ENCODE results near the gene HCN1.
"Not testable (repeated sequence)": the region's sequence is repeated elsewhere in the genome, so short reads cannot be mapped to it uniquely, and the experiment has no call there.

HCN1 gene

GRCh38 chr5:45622365-45622764, 73.8 kb downstream of the HCN1 start:
- no peak for DNase-seq (ENCODE audit: low read depth in 1 of 2, low spot score in 1 of 2)

- no peak for DNase-seq (ENCODE audit: low read depth in 1 of 2, low spot score in 1 of 2)
Observed at GRCh38 chr5:45617859-45618416, 78.2 kb downstream of the HCN1 start.

- DNase-seq (ENCODE audit: low read depth in 1 of 2, low spot score in 1 of 2), result no peak
Observed at GRCh38 chr5:45609661-45610060, 86.5 kb downstream of the HCN1 start.

DNA sequence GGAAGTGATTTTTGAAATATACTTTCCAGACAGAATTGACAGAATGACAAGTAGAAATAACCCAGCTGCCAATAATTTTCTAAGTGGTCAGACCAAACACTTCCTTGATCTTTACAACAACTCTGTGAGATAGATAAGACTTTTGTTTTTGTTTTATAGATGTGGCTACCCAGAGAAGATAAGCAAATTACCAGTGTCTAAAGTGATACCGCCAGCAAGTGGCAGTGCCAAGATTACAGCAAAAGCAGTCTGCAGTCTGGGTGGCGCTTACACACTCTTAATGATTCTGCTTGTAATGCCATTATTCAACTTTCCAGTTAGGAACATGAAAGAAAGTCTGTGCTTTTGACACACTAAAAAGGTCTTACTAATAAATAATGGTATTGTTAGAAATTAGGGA, 92.1 kb downstream of the HCN1 start:
- no peak for DNase-seq (ENCODE audit: low read depth in 1 of 2, low spot score in 1 of 2)

GRCh38 chr5:45601424-45601823, 94.8 kb downstream of the HCN1 start:
- DNase-seq (ENCODE audit: low read depth in 1 of 2, low spot score in 1 of 2), result no peak

DNA sequence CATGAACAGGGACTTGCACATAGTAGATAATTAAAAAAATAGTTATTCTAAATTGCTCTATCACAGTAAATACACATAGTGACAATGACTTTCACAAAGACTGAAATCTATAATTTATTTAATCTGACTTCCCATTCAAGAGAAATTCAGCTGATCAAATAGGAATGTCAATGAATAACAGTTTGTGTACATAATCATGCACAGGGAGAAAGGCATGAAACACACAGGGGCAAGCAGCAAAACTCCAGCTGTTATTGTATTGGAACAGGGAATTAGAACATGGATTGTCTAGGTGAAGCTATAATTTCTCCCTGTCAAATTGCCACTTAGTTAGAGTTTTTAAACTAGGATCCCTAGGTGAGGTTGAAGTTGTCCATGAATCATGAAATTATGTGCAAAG, 99.9 kb downstream of the HCN1 start:
- DNase-seq (ENCODE audit: low read depth in 1 of 2, low spot score in 1 of 2), result no peak

- not testable (repeated sequence) for DNase-seq (ENCODE audit: low read depth in 1 of 2, low spot score in 1 of 2)
Observed at GRCh38 chr5:45586001-45586400, 110.2 kb downstream of the HCN1 start.

DNA sequence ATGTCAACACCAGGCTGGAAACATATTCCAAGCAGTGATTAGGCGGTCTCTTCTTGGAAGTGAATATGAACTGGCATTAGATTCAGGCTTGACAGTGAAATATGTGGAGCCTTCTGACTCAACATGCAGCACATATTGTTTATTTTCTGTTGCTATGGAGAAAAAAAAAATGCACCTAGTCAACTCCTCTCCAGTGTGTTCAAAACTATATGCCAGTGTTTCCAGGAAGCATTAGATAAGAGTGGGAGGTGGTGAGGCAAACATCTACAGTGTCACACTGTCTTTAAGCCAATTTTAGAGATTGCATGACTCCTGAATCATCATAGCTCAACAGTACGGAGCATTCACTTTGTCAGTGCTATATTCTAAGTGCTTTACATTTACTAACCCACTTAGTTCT, 117.9 kb downstream of the HCN1 start:
- DNase-seq (ENCODE audit: low read depth in 1 of 2, low spot score in 1 of 2), result no peak

DNA sequence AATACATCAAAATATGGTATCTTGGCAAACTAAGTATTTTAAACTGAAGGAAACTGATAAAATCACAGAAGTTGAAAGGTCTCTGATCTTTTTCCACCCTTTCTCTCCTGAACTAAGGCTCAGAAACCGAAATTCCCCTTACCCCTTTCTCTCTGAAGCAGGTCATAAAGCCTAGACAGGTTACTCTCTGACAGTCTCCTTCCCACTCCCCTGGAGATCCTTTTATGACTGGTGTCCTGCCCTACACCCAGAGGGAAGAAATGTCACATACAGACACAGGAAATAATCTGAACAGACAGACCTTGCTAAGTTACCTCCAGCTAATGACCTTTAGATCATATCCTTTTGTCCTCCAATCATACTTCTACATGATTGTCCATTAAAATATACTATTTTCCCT, 127.4 kb downstream of the HCN1 start:
- no peak for DNase-seq (ENCODE audit: low read depth in 1 of 2, low spot score in 1 of 2)

GRCh38 chr5:45542421-45542820, 153.8 kb downstream of the HCN1 start:
- no peak for DNase-seq (ENCODE audit: low read depth in 1 of 2, low spot score in 1 of 2)

GRCh38 chr5:45533663-45534062, 162.5 kb downstream of the HCN1 start:
- DNase-seq (ENCODE audit: low read depth in 1 of 2, low spot score in 1 of 2), result no peak

DNA sequence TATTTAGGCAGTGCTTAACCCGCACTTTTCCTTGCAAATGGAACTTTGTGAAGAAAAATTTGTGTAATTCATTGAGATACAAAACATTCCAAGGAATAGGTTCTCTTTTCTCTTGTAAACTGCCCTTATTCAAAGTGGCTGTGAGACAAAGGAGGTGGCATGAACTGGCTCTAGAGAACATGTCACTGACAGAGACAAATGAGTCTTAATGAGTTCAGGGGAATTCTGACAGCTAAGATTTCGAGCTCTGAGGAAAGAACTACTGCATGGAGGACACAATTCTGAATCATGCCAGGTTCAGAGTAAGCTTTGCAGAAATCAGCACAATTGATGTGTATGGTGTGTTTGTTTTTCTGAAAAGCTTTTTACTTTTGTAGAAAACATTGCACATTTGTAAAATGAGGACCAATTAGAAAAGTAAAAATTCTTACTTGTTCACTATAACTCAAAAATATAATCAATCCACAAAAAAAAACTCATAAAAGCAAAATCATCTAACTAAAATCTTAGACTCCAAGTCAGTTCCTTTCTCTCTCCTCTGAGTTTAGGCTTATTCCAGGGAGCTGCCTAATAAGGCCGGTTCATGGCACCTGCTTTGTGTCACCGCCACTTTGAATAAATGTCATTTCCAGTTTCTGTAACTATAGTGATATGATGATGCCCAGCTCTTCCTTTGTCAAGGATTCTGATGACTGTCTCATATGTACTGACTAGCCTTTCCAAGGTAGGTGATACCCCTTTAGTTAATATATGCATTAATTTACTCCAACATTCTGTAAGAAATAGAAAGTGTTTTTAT, 163.2 kb downstream of the HCN1 start:
- DNase-seq (ENCODE audit: low read depth in 1 of 2, low spot score in 1 of 2), result no peak

GRCh38 chr5:45521067-45521466, 175.1 kb downstream of the HCN1 start:
- no peak for DNase-seq (ENCODE audit: low read depth in 1 of 2, low spot score in 1 of 2)

DNA sequence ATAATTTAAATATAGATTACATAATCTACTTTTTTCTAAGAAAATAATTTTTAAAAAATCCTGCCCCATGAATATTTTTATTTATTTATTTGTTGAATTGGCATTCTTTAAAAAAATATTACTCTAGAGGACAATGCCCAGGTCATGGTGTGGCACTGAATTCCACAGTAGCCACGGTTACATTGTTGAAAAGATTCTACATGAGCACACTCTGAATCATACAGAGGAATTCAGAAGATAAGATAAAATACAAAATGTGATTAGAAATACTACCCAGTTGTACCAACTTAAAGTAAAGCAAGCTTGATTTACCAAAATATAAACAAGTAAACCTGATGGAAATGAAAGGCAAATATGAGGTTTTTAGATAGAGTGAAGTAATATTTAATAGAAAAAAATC, 183.7 kb downstream of the HCN1 start:
- no peak for DNase-seq (ENCODE audit: low read depth in 1 of 2, low spot score in 1 of 2)

GRCh38 chr5:45509371-45509770, 186.8 kb downstream of the HCN1 start:
- DNase-seq (ENCODE audit: low read depth in 1 of 2, low spot score in 1 of 2), result no peak

DNA sequence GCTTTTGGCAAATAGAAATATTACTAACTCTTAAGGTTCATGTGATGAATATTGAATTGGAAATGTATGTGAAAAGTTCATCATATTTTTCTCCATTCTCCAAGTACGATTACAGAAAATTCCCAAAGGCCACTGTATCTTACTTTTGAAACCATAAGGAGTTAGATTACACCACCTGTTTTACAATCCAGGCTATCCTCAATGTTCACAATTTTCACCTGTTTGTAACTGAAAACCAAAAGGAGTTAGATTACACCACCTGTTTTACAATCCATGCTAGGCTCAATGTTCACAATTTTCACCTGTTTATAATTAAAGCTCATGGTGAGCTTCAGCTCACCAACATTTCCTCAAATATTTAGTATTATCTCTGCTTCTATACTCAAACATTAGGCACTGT, 188.0 kb downstream of the HCN1 start:
- DNase-seq (ENCODE audit: low read depth in 1 of 2, low spot score in 1 of 2), result no peak

DNA sequence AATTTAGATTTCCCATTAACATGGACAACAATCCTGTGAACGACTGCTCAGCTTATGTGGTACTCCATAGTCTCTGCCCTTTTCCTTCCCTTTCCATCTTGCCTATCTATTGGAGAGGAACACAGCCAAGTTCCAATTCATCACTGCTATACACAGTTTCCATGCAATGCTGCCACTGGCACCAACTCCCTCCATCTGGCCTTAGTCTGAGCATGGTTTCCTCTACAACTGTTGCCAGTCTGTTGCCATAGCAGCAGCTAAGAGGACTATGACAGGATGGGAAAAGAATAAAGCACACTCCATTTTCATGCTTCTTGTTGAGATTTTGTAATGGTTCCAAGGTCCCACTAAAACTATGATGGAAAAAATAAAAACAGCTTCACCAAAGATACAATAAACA, 189.0 kb downstream of the HCN1 start:
- no peak for DNase-seq (ENCODE audit: low read depth in 1 of 2, low spot score in 1 of 2)

GRCh38 chr5:45499006-45499405, 197.2 kb downstream of the HCN1 start:
- DNase-seq (ENCODE audit: low read depth in 1 of 2, low spot score in 1 of 2), result not testable (repeated sequence)

DNA sequence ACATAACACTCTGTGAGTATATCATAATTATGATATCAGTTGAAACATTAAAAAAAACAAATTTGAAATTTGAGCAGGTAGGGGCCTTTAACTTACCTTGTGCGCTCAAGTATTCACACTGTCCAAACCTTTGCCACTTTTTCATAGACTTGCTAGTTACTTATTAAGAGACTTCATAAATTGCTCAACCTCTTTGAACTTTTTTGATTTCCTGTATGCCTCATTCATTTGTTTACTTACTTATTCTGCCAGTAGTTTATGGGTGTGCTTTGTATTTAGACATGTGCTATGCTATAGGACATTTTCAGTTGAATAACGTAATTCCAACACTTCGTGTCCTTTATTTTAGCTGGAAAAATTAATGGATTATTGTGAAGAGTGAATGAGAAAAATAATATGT, 204.8 kb downstream of the HCN1 start:
- no peak for DNase-seq (ENCODE audit: low read depth in 1 of 2, low spot score in 1 of 2)

DNA sequence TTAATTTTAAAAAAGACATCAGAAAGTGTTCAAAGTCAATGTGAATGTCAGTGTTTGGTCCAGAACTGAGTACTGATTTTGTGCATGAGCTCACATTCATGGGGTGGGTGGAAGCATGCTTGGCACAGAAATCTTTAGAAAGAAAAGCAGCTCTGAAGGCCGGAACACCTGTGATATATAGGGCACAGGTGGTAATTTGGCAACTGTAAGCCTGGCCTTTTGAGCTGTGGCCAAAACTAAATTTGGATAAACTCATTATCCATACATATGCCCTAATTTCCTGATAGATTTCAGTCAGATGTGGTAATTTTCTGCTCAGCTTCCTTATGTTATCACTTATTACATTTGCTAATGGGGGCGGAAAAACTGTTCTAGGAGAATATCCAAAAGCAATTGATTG, 211.4 kb downstream of the HCN1 start:
- no peak for DNase-seq (ENCODE audit: low read depth in 1 of 2, low spot score in 1 of 2)

GRCh38 chr5:45454114-45454513, 242.1 kb downstream of the HCN1 start:
- no peak for DNase-seq (ENCODE audit: low read depth in 1 of 2, low spot score in 1 of 2)

DNA sequence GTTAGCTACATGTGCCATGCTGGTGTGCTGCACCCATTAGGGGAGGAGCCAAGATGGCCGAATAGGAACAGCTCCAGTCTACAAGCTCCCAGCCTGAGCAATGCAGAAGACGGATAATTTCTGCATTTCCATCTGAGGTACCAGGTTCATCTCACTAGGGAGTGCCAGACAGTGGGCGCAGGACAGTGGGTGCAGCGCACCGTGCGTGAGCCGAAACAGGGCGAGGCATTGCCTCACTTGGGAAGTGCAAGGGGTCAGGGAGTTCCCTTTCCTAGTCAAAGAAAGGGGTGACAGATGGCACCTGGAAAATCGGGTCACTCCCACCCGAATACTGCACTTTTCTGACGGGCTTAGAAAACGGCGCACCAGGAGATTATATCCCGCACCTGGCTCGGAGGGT, 251.3 kb downstream of the HCN1 start:
- DNase-seq (ENCODE audit: low read depth in 1 of 2, low spot score in 1 of 2), result not testable (repeated sequence)

DNA sequence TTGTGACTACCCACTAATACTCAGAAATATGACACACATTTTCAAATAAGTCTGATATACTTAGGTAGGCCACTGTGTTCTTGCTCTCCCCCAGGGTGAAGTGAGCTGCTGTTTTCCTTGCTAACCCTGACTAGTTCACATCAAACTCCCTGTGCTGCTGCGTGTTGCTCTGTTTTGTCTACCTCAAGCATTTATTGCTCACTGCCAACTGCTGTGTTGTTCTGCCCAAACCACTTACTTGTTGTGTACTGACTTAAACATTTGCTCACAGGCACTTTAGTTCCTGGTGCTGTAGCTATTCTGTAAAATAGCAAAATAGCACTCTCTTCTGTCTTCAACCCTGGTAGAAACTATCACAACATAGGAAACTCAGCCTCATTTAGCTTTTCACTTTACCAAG, 255.7 kb downstream of the HCN1 start:
- DNase-seq (ENCODE audit: low read depth in 1 of 2, low spot score in 1 of 2), result no peak
